Stomach (tissue), 4 donors: ENCODE results near the gene FBXL17.

Experiments
- CTCF ChIP-seq, 7 experiments: fragments of 450-650 bp in 4 of 7; fragments of 200-600 bp in 3 of 7; sonication (generic) in 3 of 7; IDR thresholded peaks; one replicate each; pipeline ENCODE4 v1.5.1; 2016 to 2019; ENCODE audit warnings: antibody characterized with exemption in 7 of 7, control low read depth in 2 of 7, mild to moderate bottlenecking in 1 of 7
- EP300 ChIP-seq: sonication (generic); formaldehyde crosslinking; IDR thresholded peaks from one replicate; pipeline ENCODE4 v1.6.1; 2017; ENCODE audit warnings: antibody characterized with exemption
- POLR2A ChIP-seq, 4 donors: fragments of 450-650 bp; IDR thresholded peaks; one replicate each; pipeline ENCODE4 v1.6.1; 2016; ENCODE audit warnings: antibody characterized with exemption in 4 of 4, control low read depth in 2 of 4, mild to moderate bottlenecking in 1 of 4, moderate library complexity in 1 of 4
- POLR2AphosphoS5 ChIP-seq, 3 donors: sonication (generic); formaldehyde crosslinking; IDR thresholded peaks; one replicate each; pipeline ENCODE4 v1.6.1; 2016; ENCODE audit warnings: antibody characterized with exemption in 3 of 3

DNA sequence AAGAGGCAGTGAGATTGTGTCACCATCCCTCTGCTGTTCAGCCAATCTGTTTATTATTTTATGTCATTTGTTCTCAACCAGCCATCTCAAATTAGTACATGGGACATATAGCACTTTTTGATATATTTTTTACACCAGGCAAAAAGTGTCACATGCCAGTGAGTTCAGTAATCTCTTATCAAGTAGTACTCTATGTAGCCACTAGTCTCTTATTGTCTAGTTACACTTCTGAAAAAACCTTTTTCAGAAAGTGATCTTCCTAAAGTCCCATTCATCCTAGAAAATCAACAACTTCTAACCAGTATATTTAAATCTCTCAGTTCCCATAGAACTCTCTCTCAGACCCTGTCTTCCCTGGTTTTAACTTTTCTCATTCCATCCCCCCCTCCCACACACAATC, 321.6 kb downstream of the FBXL17 start:
- TF ChIP-seq POLR2A (IDR thresholded peaks at IDR 0.05), result no peak
- no peak for TF ChIP-seq EP300
- TF ChIP-seq POLR2AphosphoS5 (IDR thresholded peaks at IDR 0.05), result no peak
- no peak for TF ChIP-seq CTCF (IDR thresholded peaks at IDR 0.05)
